ENCODE results near the gene PAPLN. TPM values are rescaled to one million over a fixed set of nuclear protein-coding genes. Genes with fewer than 3 reads are reported as not detected.

The PAPLN gene
- total and polyA plus RNA-seq, 2 donors, result 4.8 to 5.6 TPM

- no peaks in the 10 kb centered on the region for H3K36me3 ChIP-seq (ENCODE audit: insufficient read depth)
- peak overlapping the region; percentile 53 for H3K4me3 ChIP-seq (ENCODE audit: low read depth, low read length)
- H3K27ac ChIP-seq (ENCODE audit: low read depth), result no peak overlapping the region
- no peak for DNase-seq (ENCODE audit: extremely low spot score)
- H3K4me1 ChIP-seq (ENCODE audit: insufficient read depth), result no peaks in the 10 kb centered on the region
- WGBS, result 11% methylated on average over 64 of the region's 64 CpGs
Measured at GRCh38 chr14:73245480-73246325, 8.4 kb downstream of the PAPLN start.

- Histone ChIP-seq H3K4me1 (ENCODE audit: insufficient read depth) (no peaks in the 10 kb centered on the region), H3K27ac (ENCODE audit: low read depth) (no peak overlapping the region), H3K36me3 (ENCODE audit: insufficient read depth) (no peaks in the 10 kb centered on the region), H3K4me3 (ENCODE audit: low read depth, low read length) (peak overlapping the region; percentile 53)
- 72% methylated on average over 18 of the region's 18 CpGs for WGBS
- DNase-seq (ENCODE audit: extremely low spot score), result no peak
Measured at GRCh38 chr14:73246387-73247150, 9.3 kb downstream of the PAPLN start.

GRCh38 chr14:73248108-73248868 lies 11.0 kb downstream of the PAPLN start:
- Histone ChIP-seq H3K27ac (ENCODE audit: low read depth) (no peak overlapping the region), H3K4me3 (ENCODE audit: low read depth, low read length) (no peak overlapping the region), H3K36me3 (ENCODE audit: insufficient read depth) (no peaks in the 10 kb centered on the region), H3K4me1 (ENCODE audit: insufficient read depth) (no peaks in the 10 kb centered on the region)
- 71% methylated on average over 9 of the region's 9 CpGs for WGBS
- DNase-seq (ENCODE audit: extremely low spot score), result no peak

GRCh38 chr14:73249108-73249507 lies 11.8 kb downstream of the PAPLN start:
- Histone ChIP-seq H3K4me1 (ENCODE audit: insufficient read depth) (no peaks in the 10 kb centered on the region), H3K27ac (ENCODE audit: low read depth) (no peak overlapping the region), H3K4me3 (ENCODE audit: low read depth, low read length) (no peak overlapping the region), H3K36me3 (ENCODE audit: insufficient read depth) (no peaks in the 10 kb centered on the region)
- DNase-seq (ENCODE audit: extremely low spot score), result no peak
- 98% methylated on average over 1 of the region's 1 CpG for WGBS

- 84% methylated on average over 13 of the region's 13 CpGs for WGBS
- H3K4me1 ChIP-seq (ENCODE audit: insufficient read depth), result no peaks in the 10 kb centered on the region
- no peak for DNase-seq (ENCODE audit: extremely low spot score)
- no peak overlapping the region for H3K27ac ChIP-seq (ENCODE audit: low read depth)
- no peaks in the 10 kb centered on the region for H3K36me3 ChIP-seq (ENCODE audit: insufficient read depth)
- no peak overlapping the region for H3K4me3 ChIP-seq (ENCODE audit: low read depth, low read length)
Measured at GRCh38 chr14:73249564-73250316, 12.4 kb downstream of the PAPLN start.

- Histone ChIP-seq H3K4me3 (ENCODE audit: low read depth, low read length) (no peak overlapping the region), H3K36me3 (ENCODE audit: insufficient read depth) (no peaks in the 10 kb centered on the region), H3K4me1 (ENCODE audit: insufficient read depth) (no peaks in the 10 kb centered on the region), H3K27ac (ENCODE audit: low read depth) (no peak overlapping the region)
- no peak for DNase-seq (ENCODE audit: extremely low spot score)
- 90% methylated on average over 11 of the region's 11 CpGs for WGBS
Measured at GRCh38 chr14:73250317-73250713, 13.0 kb downstream of the PAPLN start.

- WGBS, result 92% methylated on average over 27 of the region's 27 CpGs
- no peak overlapping the region for H3K27ac ChIP-seq (ENCODE audit: low read depth)
- no peaks in the 10 kb centered on the region for H3K4me1 ChIP-seq (ENCODE audit: insufficient read depth)
- H3K4me3 ChIP-seq (ENCODE audit: low read depth, low read length), result no peak overlapping the region
- H3K36me3 ChIP-seq (ENCODE audit: insufficient read depth), result no peaks in the 10 kb centered on the region
- no peak for DNase-seq (ENCODE audit: extremely low spot score)
Measured at GRCh38 chr14:73250781-73251500, 13.6 kb downstream of the PAPLN start.

GRCh38 chr14:73251516-73252215 lies 14.4 kb downstream of the PAPLN start:
- no peak for DNase-seq (ENCODE audit: extremely low spot score)
- H3K36me3 ChIP-seq (ENCODE audit: insufficient read depth), result no peaks in the 10 kb centered on the region
- no peak overlapping the region for H3K27ac ChIP-seq (ENCODE audit: low read depth)
- WGBS, result 95% methylated on average over 30 of the region's 30 CpGs
- no peaks in the 10 kb centered on the region for H3K4me1 ChIP-seq (ENCODE audit: insufficient read depth)
- H3K4me3 ChIP-seq (ENCODE audit: low read depth, low read length), result no peak overlapping the region

- Histone ChIP-seq H3K36me3 (ENCODE audit: insufficient read depth) (no peaks in the 10 kb centered on the region), H3K27ac (ENCODE audit: low read depth) (no peak overlapping the region), H3K4me1 (ENCODE audit: insufficient read depth) (no peaks in the 10 kb centered on the region), H3K4me3 (ENCODE audit: low read depth, low read length) (no peak overlapping the region)
- 90% methylated on average over 29 of the region's 29 CpGs for WGBS
- no peak for DNase-seq (ENCODE audit: extremely low spot score)
Measured at GRCh38 chr14:73252491-73253322, 15.4 kb downstream of the PAPLN start.

GRCh38 chr14:73253323-73253610 lies 16.0 kb downstream of the PAPLN start:
- Histone ChIP-seq H3K27ac (ENCODE audit: low read depth) (no peak overlapping the region), H3K4me3 (ENCODE audit: low read depth, low read length) (no peak overlapping the region), H3K4me1 (ENCODE audit: insufficient read depth) (no peaks in the 10 kb centered on the region), H3K36me3 (ENCODE audit: insufficient read depth) (no peaks in the 10 kb centered on the region)
- WGBS, result 92% methylated on average over 10 of the region's 10 CpGs
- no peak for DNase-seq (ENCODE audit: extremely low spot score)

- Histone ChIP-seq H3K36me3 (ENCODE audit: insufficient read depth) (no peaks in the 10 kb centered on the region), H3K27ac (ENCODE audit: low read depth) (no peak overlapping the region), H3K4me3 (ENCODE audit: low read depth, low read length) (no peak overlapping the region), H3K4me1 (ENCODE audit: insufficient read depth) (no peaks in the 10 kb centered on the region)
- 92% methylated on average over 12 of the region's 12 CpGs for WGBS
- no peak for DNase-seq (ENCODE audit: extremely low spot score)
Measured at GRCh38 chr14:73253721-73254120, 16.4 kb downstream of the PAPLN start.

All from urinary bladder (tissue), 4 donors.